ENCODE data around the gene VAV3. TPM values are rescaled to one million over a fixed set of nuclear protein-coding genes. Genes with fewer than 3 reads are reported as not detected.

VAV3 gene
- total RNA-seq, 2 experiments from 2014 or later = 2.3 to 8.3 TPM

GRCh38 chr1:107523736-107524135 is 441.2 kb downstream of the VAV3 start:
- Histone ChIP-seq H3K4me3 (ENCODE audit: low read depth, low read length, poor library complexity, severe bottlenecking) (no peak overlapping the region), H3K79me2 (ENCODE audit: insufficient read depth, low read depth, low read length) (no peaks in the 10 kb centered on the region), H3K4me2 (ENCODE audit: low read length) (no peak overlapping the region), H3K36me3 (ENCODE audit: insufficient read depth, low read length) (no peaks in the 10 kb centered on the region), H2AFZ (ENCODE audit: low read length) (no peak overlapping the region), H3K9me3 (ENCODE audit: low read length) (no peaks in the 10 kb centered on the region), H3K9me2 (ENCODE audit: insufficient read depth, low read length) (no peaks in the 10 kb centered on the region), H4K20me1 (ENCODE audit: insufficient read depth, low read length) (no peaks in the 10 kb centered on the region), H3K4me1 (ENCODE audit: insufficient read depth, low read length, poor library complexity, severe bottlenecking) (peaks cover 4% of the 10 kb centered on the region), H3K27ac (ENCODE audit: low read depth, low read length, poor library complexity, severe bottlenecking) (no peak overlapping the region)
- BruUV-seq (replicated peaks) = no TSS peak
- POLR2A ChIA-PET = interaction anchor here (0.6 to 1.1 kb wide), 2 partner anchors 33 to 123 kb away, joined by 3 to 5 read pairs; no protein-coding TSS in a partner anchor
- CTCF ChIA-PET (ENCODE audit: unreplicated experiment) = no interaction called here
- DNase-seq (ENCODE audit: low spot score) = no peak
- intact Hi-C loops (cut with micrococcal nuclease; ENCODE audit: unreplicated experiment) = no loop called here
- TF ChIP-seq EZH2phosphoT487 (IDR thresholded peaks at IDR 0.05; ENCODE audit: borderline replicate concordance, low read depth, low read length) = no peak
- TF ChIP-seq, protein P1, sequence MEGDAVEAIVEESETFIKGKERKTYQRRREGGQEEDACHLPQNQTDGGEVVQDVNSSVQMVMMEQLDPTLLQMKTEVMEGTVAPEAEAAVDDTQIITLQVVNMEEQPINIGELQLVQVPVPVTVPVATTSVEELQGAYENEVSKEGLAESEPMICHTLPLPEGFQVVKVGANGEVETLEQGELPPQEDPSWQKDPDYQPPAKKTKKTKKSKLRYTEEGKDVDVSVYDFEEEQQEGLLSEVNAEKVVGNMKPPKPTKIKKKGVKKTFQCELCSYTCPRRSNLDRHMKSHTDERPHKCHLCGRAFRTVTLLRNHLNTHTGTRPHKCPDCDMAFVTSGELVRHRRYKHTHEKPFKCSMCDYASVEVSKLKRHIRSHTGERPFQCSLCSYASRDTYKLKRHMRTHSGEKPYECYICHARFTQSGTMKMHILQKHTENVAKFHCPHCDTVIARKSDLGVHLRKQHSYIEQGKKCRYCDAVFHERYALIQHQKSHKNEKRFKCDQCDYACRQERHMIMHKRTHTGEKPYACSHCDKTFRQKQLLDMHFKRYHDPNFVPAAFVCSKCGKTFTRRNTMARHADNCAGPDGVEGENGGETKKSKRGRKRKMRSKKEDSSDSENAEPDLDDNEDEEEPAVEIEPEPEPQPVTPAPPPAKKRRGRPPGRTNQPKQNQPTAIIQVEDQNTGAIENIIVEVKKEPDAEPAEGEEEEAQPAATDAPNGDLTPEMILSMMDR (conservative IDR thresholded peaks at IDR 0.05; ENCODE audit: low read length) = no peak

- no peaks in the 10 kb centered on the region for H3K9me2 ChIP-seq (ENCODE audit: insufficient read depth, low read length)
- no TSS peak for BruUV-seq (replicated peaks)
- CTCF ChIA-PET (ENCODE audit: unreplicated experiment) = no interaction called here
- intact Hi-C loops (cut with micrococcal nuclease; ENCODE audit: unreplicated experiment) = no loop called here
- H3K27ac ChIP-seq (ENCODE audit: low read depth, low read length, poor library complexity, severe bottlenecking) = no peak overlapping the region
- H3K4me2 ChIP-seq (ENCODE audit: low read length) = no peak overlapping the region
- no peaks in the 10 kb centered on the region for H3K36me3 ChIP-seq (ENCODE audit: insufficient read depth, low read length)
- H2AFZ ChIP-seq (ENCODE audit: low read length) = no peak overlapping the region
- POLR2A ChIA-PET = interaction anchor here (0.5 to 1.1 kb wide), 4 partner anchors 17 to 122 kb away, joined by 3 to 5 read pairs (median 3); no protein-coding TSS in a partner anchor
- H4K20me1 ChIP-seq (ENCODE audit: insufficient read depth, low read length) = no peaks in the 10 kb centered on the region
- TF ChIP-seq, protein P1 (conservative IDR thresholded peaks at IDR 0.05; ENCODE audit: low read length) = no peak
- TF ChIP-seq EZH2phosphoT487 (IDR thresholded peaks at IDR 0.05; ENCODE audit: borderline replicate concordance, low read depth, low read length) = no peak
- peaks cover 4% of the 10 kb centered on the region for H3K4me1 ChIP-seq (ENCODE audit: insufficient read depth, low read length, poor library complexity, severe bottlenecking)
- H3K4me3 ChIP-seq (ENCODE audit: low read depth, low read length, poor library complexity, severe bottlenecking) = no peak overlapping the region
- H3K79me2 ChIP-seq (ENCODE audit: insufficient read depth, low read depth, low read length) = no peaks in the 10 kb centered on the region
- H3K9me3 ChIP-seq (ENCODE audit: low read length) = no peaks in the 10 kb centered on the region
- DNase-seq (ENCODE audit: low spot score) = no peak
These were observed 441.9 kb downstream of the VAV3 start for GRCh38 chr1:107523061-107523460.

Small RNA genes lying within 50 kb of the gene (microRNA-seq; reads per million reads assigned to microRNA genes)
- not detected for gene MIR7852 (ENCODE audit: borderline replicate concordance)

Small RNA genes lying within 50 kb of the gene (small RNA-seq; reads per million reads assigned to genes)
- not detected for gene MIR7852

Other genes with a start within 250 kb of the VAV3 start
- not detected in 2 replicates for gene SLC25A24, start 235.2 kb upstream of the VAV3 start, total RNA-seq (2014; rRNA removed; shearing (Covaris generic))
- not detected in 2 replicates for gene SLC25A24, start 235.2 kb upstream of the VAV3 start, total RNA-seq (2022)

All from OCI-LY7 (cell line).